Epidermal melanocyte (primary cell): Measurements from ENCODE around the gene SLC2A5.

Experiments used
- DNase-seq: peaks from one replicate; pipeline ENCODE4 v3.0.0; 2011; ENCODE audit warnings: low spot score; ENCODE audit not compliant: insufficient read length

SLC2A5 gene

GRCh38 chr1:9062846-9063245 is 6.6 kb downstream of the SLC2A5 start:
- DNase-seq, result no peak

- DNase-seq, result no peak
Observed at GRCh38 chr1:9062021-9062471, 7.4 kb downstream of the SLC2A5 start.

- DNase-seq, result no peak
Observed at GRCh38 chr1:9061252-9061960, 8.0 kb downstream of the SLC2A5 start.

GRCh38 chr1:9059891-9060744 is 9.3 kb downstream of the SLC2A5 start:
- DNase-seq, result no peak

- no peak for DNase-seq
Observed at GRCh38 chr1:9058465-9058864, 11.0 kb downstream of the SLC2A5 start.

- DNase-seq, result no peak
Observed at GRCh38 chr1:9057851-9058250, 11.6 kb downstream of the SLC2A5 start.

GRCh38 chr1:9052272-9053049 is 17.0 kb downstream of the SLC2A5 start:
- DNase-seq, result no peak

- no peak for DNase-seq
Observed at GRCh38 chr1:9051379-9051778, 18.1 kb downstream of the SLC2A5 start.

GRCh38 chr1:9050803-9051202 is 18.6 kb downstream of the SLC2A5 start:
- DNase-seq, result no peak

GRCh38 chr1:9048551-9048950 is 20.9 kb downstream of the SLC2A5 start:
- DNase-seq, result no peak

- no peak for DNase-seq
Observed at GRCh38 chr1:9047019-9047418, 22.4 kb downstream of the SLC2A5 start.

GRCh38 chr1:9045861-9046510 is 23.4 kb downstream of the SLC2A5 start:
- no peak for DNase-seq

- no peak for DNase-seq
Observed at GRCh38 chr1:9044236-9044635, 25.2 kb downstream of the SLC2A5 start.

GRCh38 chr1:9042272-9042671 is 27.2 kb downstream of the SLC2A5 start:
- no peak for DNase-seq

GRCh38 chr1:9041116-9041779 is 28.2 kb downstream of the SLC2A5 start:
- DNase-seq, result no peak

GRCh38 chr1:9040659-9041030 is 28.8 kb downstream of the SLC2A5 start:
- DNase-seq, result no peak

GRCh38 chr1:9039761-9040658 is 29.4 kb downstream of the SLC2A5 start:
- DNase-seq, result no peak

- DNase-seq, result no peak
Observed at GRCh38 chr1:9038881-9039760, 30.3 kb downstream of the SLC2A5 start.

GRCh38 chr1:9038338-9038650 is 31.1 kb downstream of the SLC2A5 start:
- DNase-seq, result no peak
